ENCODE data around the gene CYP3A5. TPM values are rescaled to one million over a fixed set of nuclear protein-coding genes. Genes with fewer than 3 reads are reported as not detected.

CYP3A5 gene
- total and polyA plus RNA-seq, 9 of the 15 experiments (the other 6 are each of a cell fraction or from before 2014, with no cell fraction given), result 0.73 to 2.8 (median 1.5) TPM

- TF ChIP-seq FOXM1 (IDR thresholded peaks at IDR 0.05; ENCODE audit: low read depth), result peak; percentile 17; the same call in 1 of the 2 replicates
- TF ChIP-seq FOXM1 (CRISPR knock-in tag; IDR thresholded peaks at IDR 0.05; ENCODE audit: low read depth), result no peak
- TF ChIP-seq ZNF830 (CRISPR knock-in tag; IDR thresholded peaks at IDR 0.05), result no peak
- TF ChIP-seq MGA (IDR thresholded peaks at IDR 0.05), result peak; percentile 19; the same call in 1 of the 2 replicates
- no peak for TF ChIP-seq SRSF1 (IDR thresholded peaks at IDR 0.05; ENCODE audit: low read depth, low read length)
- TF ChIP-seq SMAD1 (IDR thresholded peaks at IDR 0.05; ENCODE audit: low read depth, low read length, partially characterized antibody), result no peak
- TF ChIP-seq TRIM25 (IDR thresholded peaks at IDR 0.05; ENCODE audit: borderline replicate concordance), result no peak
- TF ChIP-seq ATF6 (CRISPR knock-in tag; IDR thresholded peaks at IDR 0.05), result no peak
Observed at GRCh38 chr7:99693427-99694200, 13.8 kb upstream of the CYP3A5 start (continued).

All from K562 (cell line).